DND-41 (cell line): ENCODE data around the gene ABHD6.

ENCODE experiments used
- CTCF ChIP-seq: IDR thresholded peaks from 2 replicates; pipeline ENCODE4 v1.5.1; 2012; ENCODE audit warnings: borderline replicate concordance, low read length, moderate library complexity, mild to moderate bottlenecking; ENCODE audit not compliant: poor library complexity, severe bottlenecking; ENCODE audit errors: extremely low read depth
- EZH2 ChIP-seq: IDR thresholded peaks from 3 replicates; pipeline ENCODE4 v1.6.1; 2012; ENCODE audit warnings: borderline replicate concordance, low read depth, mild to moderate bottlenecking, moderate library complexity, low read length, inconsistent platforms; ENCODE audit not compliant: severe bottlenecking

- no peak for TF ChIP-seq CTCF
- no peak for TF ChIP-seq EZH2
These were observed 98.7 kb downstream of the ABHD6 start for GRCh38 chr3:58336135-58336882.
